Measurements from ENCODE around the gene XRCC4. TPM values are rescaled to one million over a fixed set of nuclear protein-coding genes. Genes with fewer than 3 reads are reported as not detected.

The XRCC4 gene
- total RNA-seq, 1 donor from 2014 or later, result 15.5 TPM

DNA sequence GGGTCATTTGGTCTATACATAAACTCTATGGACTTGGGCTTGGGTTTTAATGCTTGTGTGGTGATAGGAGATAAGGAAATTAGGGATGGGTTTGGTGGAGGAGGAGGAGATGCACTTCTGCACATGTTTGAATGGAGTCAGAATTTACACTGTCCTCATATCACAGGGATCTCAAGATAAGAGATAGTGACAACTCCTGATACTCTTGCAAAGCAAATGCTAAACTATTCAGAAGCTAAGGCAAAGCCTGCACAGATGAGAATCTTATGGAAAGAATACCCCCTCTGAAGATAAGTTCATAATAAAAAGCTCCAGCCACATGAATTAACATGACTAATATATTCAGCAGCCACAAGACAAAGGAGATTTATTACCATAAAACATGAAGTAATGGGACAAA lies 90.2 kb downstream of the XRCC4 start:
- Mint-ChIP-seq H3K9me3 (ENCODE audit: unreplicated experiment) (no peaks in the 10 kb centered on the region), H3K27ac (ENCODE audit: unreplicated experiment) (no peak overlapping the region), H3K4me1 (ENCODE audit: low read depth, unreplicated experiment) (no peaks in the 10 kb centered on the region), H3K4me3 (ENCODE audit: unreplicated experiment) (no peak overlapping the region), H3K36me3 (ENCODE audit: low read depth, unreplicated experiment) (no peaks in the 10 kb centered on the region), H3K27me3 (ENCODE audit: low read depth, unreplicated experiment) (no peaks in the 10 kb centered on the region)
- no peak for FAIRE-seq
- no peak overlapping the region for H2AFZ ChIP-seq (ENCODE audit: low read depth, low read length)
- no peak overlapping the region for H3K4me3 ChIP-seq (ENCODE audit: insufficient read depth, low read depth, low read length)
- no peak overlapping the region for H3K4me2 ChIP-seq (ENCODE audit: low read length)
- DNase-seq (ENCODE audit: low read depth), result no peak
- no peak overlapping the region for H3K27ac ChIP-seq (ENCODE audit: low read depth, low read length)
- no peaks in the 10 kb centered on the region for H3K4me1 ChIP-seq (ENCODE audit: insufficient read depth, low read length)
- H3K27me3 ChIP-seq (ENCODE audit: insufficient read depth, low read length), result no peaks in the 10 kb centered on the region
- no peak overlapping the region for H3K9ac ChIP-seq (ENCODE audit: low read length)
- TF ChIP-seq EZH2 (IDR thresholded peaks at IDR 0.05; ENCODE audit: insufficient read depth, low read length), result no peak
- TF ChIP-seq, protein P1, sequence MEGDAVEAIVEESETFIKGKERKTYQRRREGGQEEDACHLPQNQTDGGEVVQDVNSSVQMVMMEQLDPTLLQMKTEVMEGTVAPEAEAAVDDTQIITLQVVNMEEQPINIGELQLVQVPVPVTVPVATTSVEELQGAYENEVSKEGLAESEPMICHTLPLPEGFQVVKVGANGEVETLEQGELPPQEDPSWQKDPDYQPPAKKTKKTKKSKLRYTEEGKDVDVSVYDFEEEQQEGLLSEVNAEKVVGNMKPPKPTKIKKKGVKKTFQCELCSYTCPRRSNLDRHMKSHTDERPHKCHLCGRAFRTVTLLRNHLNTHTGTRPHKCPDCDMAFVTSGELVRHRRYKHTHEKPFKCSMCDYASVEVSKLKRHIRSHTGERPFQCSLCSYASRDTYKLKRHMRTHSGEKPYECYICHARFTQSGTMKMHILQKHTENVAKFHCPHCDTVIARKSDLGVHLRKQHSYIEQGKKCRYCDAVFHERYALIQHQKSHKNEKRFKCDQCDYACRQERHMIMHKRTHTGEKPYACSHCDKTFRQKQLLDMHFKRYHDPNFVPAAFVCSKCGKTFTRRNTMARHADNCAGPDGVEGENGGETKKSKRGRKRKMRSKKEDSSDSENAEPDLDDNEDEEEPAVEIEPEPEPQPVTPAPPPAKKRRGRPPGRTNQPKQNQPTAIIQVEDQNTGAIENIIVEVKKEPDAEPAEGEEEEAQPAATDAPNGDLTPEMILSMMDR (IDR thresholded peaks at IDR 0.05; ENCODE audit: insufficient read depth, low read depth, low read length), result no peak
- no peaks in the 10 kb centered on the region for H3K36me3 ChIP-seq (ENCODE audit: insufficient read depth, low read length)
- no peaks in the 10 kb centered on the region for H3K79me2 ChIP-seq (ENCODE audit: insufficient read depth, low read length)
- H3K9me3 ChIP-seq (ENCODE audit: insufficient read depth, low read depth, low read length), result no peaks in the 10 kb centered on the region
- no peaks in the 10 kb centered on the region for H4K20me1 ChIP-seq (ENCODE audit: insufficient read depth, low read length)

DNA sequence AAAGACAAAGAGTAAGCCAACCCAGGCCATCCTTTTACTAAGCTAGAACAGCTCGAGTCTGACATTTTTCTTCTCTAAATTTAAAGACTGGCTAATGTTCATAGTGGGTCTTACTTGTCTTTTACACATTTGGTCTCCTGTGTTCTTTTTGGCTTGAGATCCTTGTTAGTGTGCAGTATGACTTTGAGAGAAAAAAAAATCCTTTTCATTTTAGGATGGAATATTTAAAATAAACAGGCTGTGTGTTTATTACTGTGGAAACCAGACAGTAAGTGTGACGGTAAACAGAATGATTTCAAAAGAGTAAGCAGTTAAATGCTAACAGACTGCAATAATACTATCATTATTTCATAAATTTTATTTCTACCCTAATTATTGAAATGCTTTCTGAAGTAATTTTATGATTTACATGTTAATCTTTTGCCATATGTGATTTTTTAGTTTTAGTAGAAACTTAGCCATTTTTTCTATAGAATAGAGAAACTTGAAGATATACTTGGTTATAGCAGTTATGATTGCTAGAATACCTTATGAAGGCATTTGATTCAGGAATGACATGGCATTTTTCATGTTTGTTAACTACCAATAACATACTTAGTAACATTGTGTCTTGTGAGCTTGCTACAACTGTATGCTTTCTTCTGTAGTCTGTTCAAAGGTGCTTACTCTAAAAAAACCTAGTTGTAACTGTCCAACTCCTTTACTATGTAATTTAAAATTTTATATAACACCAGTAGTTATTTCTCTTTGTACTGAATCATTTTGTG lies 92.4 kb downstream of the XRCC4 start:
- no peak overlapping the region for H2AFZ ChIP-seq (ENCODE audit: low read depth, low read length)
- Mint-ChIP-seq H3K27ac (ENCODE audit: unreplicated experiment) (no peak overlapping the region), H3K27me3 (ENCODE audit: low read depth, unreplicated experiment) (no peaks in the 10 kb centered on the region), H3K4me3 (ENCODE audit: unreplicated experiment) (no peak overlapping the region), H3K36me3 (ENCODE audit: low read depth, unreplicated experiment) (no peaks in the 10 kb centered on the region), H3K4me1 (ENCODE audit: low read depth, unreplicated experiment) (no peaks in the 10 kb centered on the region), H3K9me3 (ENCODE audit: unreplicated experiment) (no peaks in the 10 kb centered on the region)
- H3K27me3 ChIP-seq (ENCODE audit: insufficient read depth, low read length), result no peaks in the 10 kb centered on the region
- H3K79me2 ChIP-seq (ENCODE audit: insufficient read depth, low read length), result no peaks in the 10 kb centered on the region
- H3K4me3 ChIP-seq (ENCODE audit: insufficient read depth, low read depth, low read length), result no peak overlapping the region
- no peaks in the 10 kb centered on the region for H3K9me3 ChIP-seq (ENCODE audit: insufficient read depth, low read depth, low read length)
- no peak overlapping the region for H3K9ac ChIP-seq (ENCODE audit: low read length)
- no peaks in the 10 kb centered on the region for H3K4me1 ChIP-seq (ENCODE audit: insufficient read depth, low read length)
- H3K27ac ChIP-seq (ENCODE audit: low read depth, low read length), result no peak overlapping the region
- FAIRE-seq (peak; percentile 41), DNase-seq (ENCODE audit: low read depth) (no peak)
- no peaks in the 10 kb centered on the region for H4K20me1 ChIP-seq (ENCODE audit: insufficient read depth, low read length)
- TF ChIP-seq EZH2 (IDR thresholded peaks at IDR 0.05; ENCODE audit: insufficient read depth, low read length), result no peak
- TF ChIP-seq, protein P1 (IDR thresholded peaks at IDR 0.05; ENCODE audit: insufficient read depth, low read depth, low read length), result no peak
- H3K4me2 ChIP-seq (ENCODE audit: low read length), result no peak overlapping the region
- no peaks in the 10 kb centered on the region for H3K36me3 ChIP-seq (ENCODE audit: insufficient read depth, low read length)

DNA sequence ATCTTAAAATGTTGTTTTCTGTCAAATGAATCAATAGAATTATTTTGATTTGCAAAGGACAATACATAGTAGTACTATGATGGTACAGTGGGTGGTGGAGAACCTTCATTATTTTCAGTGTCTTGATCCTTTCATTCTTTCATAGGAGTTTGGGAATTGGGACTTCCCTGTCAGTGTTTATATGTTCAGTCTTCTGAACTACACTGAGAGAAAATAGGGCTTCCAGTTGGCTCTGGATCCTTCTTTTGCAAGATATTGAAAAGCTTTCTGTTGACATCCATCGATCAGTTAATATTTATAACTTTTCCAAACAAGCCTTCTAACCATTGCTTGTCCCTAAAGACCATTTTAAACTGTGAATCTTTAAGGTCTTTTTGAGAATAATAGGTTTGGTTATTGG lies 94.7 kb downstream of the XRCC4 start:
- no peaks in the 10 kb centered on the region for H4K20me1 ChIP-seq (ENCODE audit: insufficient read depth, low read length)
- no peaks in the 10 kb centered on the region for H3K4me1 ChIP-seq (ENCODE audit: insufficient read depth, low read length)
- no peaks in the 10 kb centered on the region for H3K79me2 ChIP-seq (ENCODE audit: insufficient read depth, low read length)
- Mint-ChIP-seq H3K36me3 (ENCODE audit: low read depth, unreplicated experiment) (no peaks in the 10 kb centered on the region), H3K9me3 (ENCODE audit: unreplicated experiment) (no peaks in the 10 kb centered on the region), H3K4me1 (ENCODE audit: low read depth, unreplicated experiment) (no peaks in the 10 kb centered on the region), H3K27ac (ENCODE audit: unreplicated experiment) (no peak overlapping the region), H3K27me3 (ENCODE audit: low read depth, unreplicated experiment) (no peaks in the 10 kb centered on the region), H3K4me3 (ENCODE audit: unreplicated experiment) (no peak overlapping the region)
- H3K9me3 ChIP-seq (ENCODE audit: insufficient read depth, low read depth, low read length), result no peaks in the 10 kb centered on the region
- no peak for DNase-seq (ENCODE audit: low read depth)
- no peak overlapping the region for H2AFZ ChIP-seq (ENCODE audit: low read depth, low read length)
- FAIRE-seq, result no peak
- TF ChIP-seq, protein P1 (IDR thresholded peaks at IDR 0.05; ENCODE audit: insufficient read depth, low read depth, low read length), result no peak
- no peak for TF ChIP-seq EZH2 (IDR thresholded peaks at IDR 0.05; ENCODE audit: insufficient read depth, low read length)
- no peaks in the 10 kb centered on the region for H3K27me3 ChIP-seq (ENCODE audit: insufficient read depth, low read length)
- H3K9ac ChIP-seq (ENCODE audit: low read length), result no peak overlapping the region
- no peak overlapping the region for H3K4me2 ChIP-seq (ENCODE audit: low read length)
- H3K36me3 ChIP-seq (ENCODE audit: insufficient read depth, low read length), result no peaks in the 10 kb centered on the region
- no peak overlapping the region for H3K27ac ChIP-seq (ENCODE audit: low read depth, low read length)
- H3K4me3 ChIP-seq (ENCODE audit: insufficient read depth, low read depth, low read length), result no peak overlapping the region

Measured in astrocyte (in vitro differentiated cells and primary cell).